NOMO-1 treated with DMSO at 0.1 percent for 48 hours (cell line): ENCODE measurements around the gene ANXA6.

Experiments used
- DNase-seq: peaks from one replicate; lab custom pipeline; 2025; ENCODE audit not compliant: unreplicated experiment; lab: John Stamatoyannopoulos, UW

Gene ANXA6

DNA sequence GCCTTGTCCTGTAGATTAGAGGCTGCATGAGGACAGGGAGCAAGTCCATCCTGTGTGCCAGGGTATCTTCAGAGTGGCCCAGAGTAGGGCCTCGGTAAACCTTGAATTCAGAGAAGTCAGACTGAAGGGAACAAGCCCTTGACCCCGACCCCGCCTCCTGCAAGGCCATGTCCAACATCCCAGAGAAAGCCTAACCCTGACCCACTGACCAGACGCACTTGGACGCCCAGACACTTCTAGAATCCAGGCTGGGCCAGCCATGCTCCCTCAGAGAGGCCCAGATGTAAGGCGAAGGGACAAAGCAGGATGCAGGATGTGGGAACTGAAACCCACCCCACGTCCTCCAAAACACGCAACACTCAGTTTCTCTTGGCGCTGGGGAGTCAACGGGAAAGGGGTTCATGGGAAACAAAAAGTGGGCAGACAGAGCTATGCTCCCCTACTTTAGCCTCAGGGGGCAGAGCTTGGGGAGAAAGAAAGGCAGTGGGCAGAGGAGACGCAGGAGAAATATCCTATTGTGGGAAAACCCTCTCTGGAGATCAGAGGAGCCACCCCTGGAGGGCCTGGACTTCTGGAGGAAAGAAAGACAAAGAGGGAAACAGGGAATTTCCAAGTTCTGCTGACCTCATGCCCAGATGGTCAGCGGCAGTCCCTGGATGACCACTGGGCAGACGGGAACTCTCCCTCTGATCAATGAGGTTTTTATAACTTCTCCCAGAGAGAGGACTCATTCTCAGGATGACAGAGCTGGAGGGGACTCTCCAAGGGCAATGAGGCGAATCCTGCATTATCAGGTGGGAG, 89.7 kb downstream of the ANXA6 start:
- no peak for DNase-seq

GRCh38 chr5:151066920-151067319, 90.7 kb downstream of the ANXA6 start:
- no peak for DNase-seq

DNA sequence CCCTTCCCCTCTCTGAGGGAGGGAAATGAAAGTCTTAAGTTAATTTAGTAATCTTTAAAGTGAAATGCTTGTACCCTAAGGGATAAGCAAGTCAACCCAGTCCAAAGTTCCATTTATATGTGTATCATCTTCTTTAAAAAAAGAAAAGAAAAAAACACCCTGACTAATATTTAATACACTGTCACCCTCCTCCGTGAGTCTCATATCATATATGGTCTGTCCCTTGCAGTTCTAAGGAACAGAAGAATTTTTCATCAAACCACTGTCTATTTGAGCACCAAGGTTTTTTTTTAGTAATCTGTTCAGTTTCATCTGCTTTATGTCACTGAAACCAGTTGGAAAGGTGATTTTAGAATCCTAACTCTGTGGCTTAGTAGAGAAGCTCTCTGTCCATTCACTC, 92.0 kb downstream of the ANXA6 start:
- DNase-seq: no peak

DNA sequence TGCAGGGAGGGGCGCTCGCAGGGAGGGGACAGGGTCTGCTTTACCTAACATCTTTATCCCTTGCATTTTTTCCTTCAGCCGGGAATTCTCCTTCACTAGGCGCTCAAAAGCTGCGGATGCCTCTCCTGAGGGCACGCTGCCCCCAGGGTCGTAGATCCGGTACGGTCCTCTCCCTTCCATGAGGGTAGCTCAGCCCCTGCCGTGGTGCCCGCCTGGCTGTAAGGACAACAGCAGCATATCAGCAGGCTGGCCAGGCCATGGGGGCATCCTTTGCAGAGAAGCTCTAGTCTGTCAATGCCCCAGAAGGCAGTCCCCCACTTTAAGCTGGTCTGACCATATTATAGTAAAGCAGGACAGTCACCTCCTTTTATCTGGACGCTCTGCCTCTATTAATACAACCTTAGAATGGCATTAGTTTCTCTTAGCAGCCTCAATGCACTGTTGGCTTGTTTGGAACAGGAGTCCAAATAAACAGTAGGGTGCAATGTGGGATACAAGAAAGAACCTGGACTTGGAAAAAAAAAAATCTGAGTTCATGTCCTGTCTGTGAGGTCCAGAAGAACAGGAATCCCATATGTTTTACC, 92.6 kb downstream of the ANXA6 start:
- DNase-seq: no peak

GRCh38 chr5:151063142-151063989, 94.2 kb downstream of the ANXA6 start:
- peak; percentile 61 for DNase-seq

- DNase-seq: no peak
Observed at GRCh38 chr5:151062405-151063141, 95.0 kb downstream of the ANXA6 start.

DNA sequence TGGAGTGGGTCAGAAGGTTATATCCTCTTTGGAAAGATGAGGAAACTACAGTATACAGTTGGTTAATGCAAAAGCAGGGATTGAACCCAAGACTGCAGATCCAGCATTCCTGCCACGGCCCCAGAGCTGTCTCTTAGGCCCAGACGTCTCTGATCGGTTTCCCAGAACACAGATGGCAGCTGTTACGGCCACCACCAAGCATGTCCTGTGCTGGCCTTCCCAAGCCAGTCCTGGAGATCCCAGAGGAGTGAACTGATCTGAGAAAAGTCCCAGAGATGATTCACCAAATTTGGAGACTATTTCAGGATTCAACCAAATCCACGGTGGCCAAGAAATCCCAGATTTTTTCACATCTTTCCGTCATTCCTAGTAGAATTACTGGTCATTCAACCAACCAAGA, 96.8 kb downstream of the ANXA6 start:
- no peak for DNase-seq

DNA sequence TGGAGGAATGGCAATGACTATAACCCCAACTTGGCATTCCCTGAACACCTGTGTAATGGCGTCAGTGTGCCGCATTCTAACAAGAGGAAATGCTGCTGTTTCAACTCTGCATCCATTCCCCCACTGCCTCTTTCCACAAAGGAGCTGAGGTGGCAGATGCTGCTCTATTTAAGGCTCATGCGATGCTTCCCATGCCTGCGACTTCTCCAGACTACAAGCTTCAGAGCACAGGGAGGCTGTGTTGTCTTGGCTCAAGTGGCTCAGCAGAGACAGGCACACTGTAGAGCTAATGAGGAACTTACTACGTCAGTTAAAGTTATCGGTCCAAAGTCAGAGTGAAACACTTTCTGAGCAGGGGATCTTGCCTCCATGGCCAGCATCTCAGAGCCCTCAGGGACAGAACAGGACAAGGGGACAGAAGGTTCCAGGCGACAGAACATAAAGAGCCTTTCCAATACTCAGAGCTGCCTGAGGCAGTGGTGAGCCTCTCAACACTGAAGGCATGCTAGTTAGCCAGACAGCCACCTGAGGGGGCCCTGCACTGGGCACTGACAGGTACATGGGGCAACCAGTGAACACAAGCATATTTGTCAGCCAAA, 98.6 kb downstream of the ANXA6 start:
- DNase-seq: peak; percentile 39

- DNase-seq: no peak
Observed at GRCh38 chr5:151058301-151058700, 99.3 kb downstream of the ANXA6 start.

- DNase-seq: no peak
Observed at GRCh38 chr5:151056379-151057325, 100.9 kb downstream of the ANXA6 start.

GRCh38 chr5:151055336-151055735, 102.2 kb downstream of the ANXA6 start:
- DNase-seq: no peak

DNA sequence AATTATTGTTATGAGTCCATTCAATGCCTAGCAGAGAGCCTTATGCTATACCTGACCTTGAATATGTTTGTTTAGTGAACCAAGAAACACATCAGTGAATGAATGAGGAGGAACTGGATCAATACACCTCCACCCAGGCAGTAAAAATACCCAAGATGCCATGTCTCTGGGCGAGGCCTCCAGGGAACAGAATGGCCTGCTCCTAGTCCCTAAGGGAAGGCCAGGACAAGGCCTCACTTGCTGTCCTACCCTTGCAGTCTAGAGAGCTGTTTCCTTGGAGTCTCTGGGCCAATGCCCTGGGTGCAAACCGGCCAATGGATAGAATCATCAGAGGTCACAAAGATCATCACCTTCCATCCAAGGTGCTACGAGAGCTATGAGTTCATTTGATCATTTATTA, 102.9 kb downstream of the ANXA6 start:
- no peak for DNase-seq

DNA sequence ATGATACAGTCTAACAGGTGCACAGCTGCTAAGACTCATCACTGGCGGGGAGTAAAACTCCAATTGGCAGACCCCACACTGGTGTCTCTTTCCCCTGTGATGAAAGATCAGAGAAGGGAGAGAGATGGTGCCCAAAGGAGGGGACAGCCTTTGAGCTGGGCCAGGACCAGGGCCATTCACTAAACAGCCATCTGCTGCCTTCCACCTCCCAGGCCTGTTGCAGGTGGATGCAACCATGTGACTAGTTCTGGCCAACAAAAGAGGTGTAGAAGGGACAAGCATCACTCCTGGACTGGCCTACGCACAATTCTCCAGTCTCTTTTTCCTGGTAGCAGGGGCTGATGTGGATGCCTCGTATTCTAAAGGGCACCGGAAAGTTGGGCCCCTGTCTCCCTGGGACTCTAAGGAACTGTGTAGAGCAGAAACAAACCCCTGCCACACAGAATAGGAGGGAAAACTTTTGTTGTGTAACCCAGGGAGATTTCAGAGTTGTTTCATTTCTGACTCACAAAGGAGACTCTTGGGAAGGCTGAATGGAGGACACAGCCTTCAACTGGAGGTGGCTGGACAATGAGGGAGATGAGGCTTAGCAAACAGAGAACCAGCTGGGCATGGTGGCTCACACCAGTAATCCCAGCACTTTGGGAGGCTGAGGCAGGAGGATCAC, 103.7 kb downstream of the ANXA6 start:
- no peak for DNase-seq

DNA sequence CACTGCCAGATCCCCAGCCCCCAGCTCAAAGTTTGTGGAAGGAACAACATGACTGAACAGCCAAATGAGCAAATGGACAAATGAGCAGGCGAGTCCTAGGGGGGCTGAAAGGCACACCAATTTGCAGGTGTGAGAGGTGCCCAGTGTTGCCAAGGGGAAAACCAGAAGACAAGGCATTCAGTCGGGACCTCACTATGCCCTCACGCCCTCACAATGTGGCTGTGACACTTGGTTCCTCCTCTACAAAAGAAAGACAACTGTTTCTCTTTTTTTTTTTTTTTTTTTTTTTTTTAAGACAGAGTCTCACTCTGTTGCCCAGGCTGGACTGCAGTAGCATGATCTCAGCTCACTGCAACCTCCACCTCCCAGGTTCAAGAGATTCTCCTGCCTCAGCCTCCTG, 104.7 kb downstream of the ANXA6 start:
- DNase-seq: no peak

DNA sequence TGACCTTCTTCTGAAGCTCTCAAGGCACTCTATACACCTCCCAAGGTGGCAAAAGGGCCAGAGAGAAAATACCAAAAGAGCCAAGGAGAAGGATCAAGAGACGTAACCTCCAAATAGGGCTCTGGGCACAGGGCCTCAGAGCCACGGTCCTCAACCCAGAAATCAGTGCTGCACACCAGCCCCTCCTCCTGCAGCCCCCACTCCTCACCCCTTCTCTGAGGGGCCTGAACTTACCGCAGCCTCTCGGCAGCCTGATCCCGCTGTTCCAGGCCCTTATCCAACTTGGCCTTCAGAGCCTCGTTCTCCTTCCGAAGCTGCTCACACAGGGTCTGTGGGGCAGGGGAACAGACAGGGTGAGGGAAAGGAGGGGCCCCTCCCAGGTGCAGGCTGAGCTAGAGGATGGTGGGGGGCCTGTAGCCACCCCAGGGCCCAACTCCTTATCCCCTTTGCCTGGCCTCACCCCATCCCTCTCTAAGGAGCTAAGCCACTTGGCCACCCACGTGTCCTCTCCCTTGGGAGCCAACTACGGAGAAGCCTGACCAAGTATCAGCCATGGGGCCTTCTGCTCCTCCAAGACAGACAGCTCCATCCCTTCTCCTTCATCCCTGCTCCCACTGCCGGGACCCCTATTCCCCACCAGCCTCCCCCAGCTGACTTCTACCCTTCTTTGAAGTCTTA, 105.5 kb downstream of the ANXA6 start:
- DNase-seq: no peak

DNA sequence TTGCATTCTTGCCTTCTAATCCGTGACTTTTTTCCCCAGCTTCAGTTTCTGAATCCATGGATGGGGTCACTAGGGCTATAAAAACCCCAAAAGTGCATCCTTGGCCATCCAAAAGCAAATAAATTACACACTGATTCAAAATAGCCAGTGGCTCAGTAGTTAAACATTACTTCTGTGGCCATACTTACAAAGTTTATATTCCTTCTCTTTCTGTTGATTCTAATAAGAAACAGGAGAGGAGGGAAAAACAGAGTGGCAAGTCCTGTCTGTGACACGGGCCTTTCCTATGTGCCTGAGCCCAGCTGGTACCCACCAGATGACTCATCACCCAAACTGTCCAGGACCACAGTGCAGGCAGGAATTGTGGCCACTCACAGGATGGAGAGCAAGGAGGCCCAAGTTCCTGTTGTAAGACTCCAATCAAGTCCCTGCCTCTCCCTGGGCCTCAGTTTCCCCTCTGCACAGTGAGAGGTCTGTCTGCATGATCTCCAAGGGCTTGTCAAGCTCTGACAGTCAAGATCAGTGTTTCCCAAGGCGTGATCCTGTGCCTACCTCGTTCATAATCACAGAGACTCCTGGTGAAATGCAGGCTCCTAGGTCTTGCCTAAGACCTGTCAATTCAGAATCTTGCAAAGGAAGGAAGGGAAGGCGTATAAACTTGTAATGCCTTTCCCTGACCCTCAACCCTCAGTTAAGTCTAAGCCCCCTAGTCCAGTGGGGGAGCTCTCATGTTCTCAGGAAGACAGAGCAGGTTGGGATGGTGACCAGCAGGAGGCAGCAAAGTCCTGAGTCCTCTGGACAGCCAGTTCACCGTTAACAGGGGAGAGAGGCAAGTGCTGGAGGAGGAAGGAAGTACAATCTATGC, 106.3 kb downstream of the ANXA6 start:
- peak; percentile 90 for DNase-seq
